Hippocampal formation (tissue), 2 donors: ENCODE results near the gene FAM53B.

Experiments used
- DNase-seq, 2 donors: peaks; one replicate each; lab custom pipeline; 2025; lab: John Stamatoyannopoulos, UW

FAM53B gene

GRCh38 chr10:124578231-124579010, 165.8 kb downstream of the FAM53B start:
- no peak for DNase-seq

GRCh38 chr10:124577651-124578050, 166.5 kb downstream of the FAM53B start:
- DNase-seq: no peak

GRCh38 chr10:124576526-124577420, 167.4 kb downstream of the FAM53B start:
- no peak for DNase-seq

- DNase-seq: no peak
Measured at GRCh38 chr10:124575107-124576035, 168.8 kb downstream of the FAM53B start.

GRCh38 chr10:124574456-124575070, 169.6 kb downstream of the FAM53B start:
- DNase-seq: no peak

GRCh38 chr10:124573726-124574455, 170.3 kb downstream of the FAM53B start:
- no peak for DNase-seq

GRCh38 chr10:124572751-124573150, 171.4 kb downstream of the FAM53B start:
- no peak for DNase-seq

GRCh38 chr10:124570646-124571045, 173.5 kb downstream of the FAM53B start:
- no peak for DNase-seq

- no peak for DNase-seq
Measured at GRCh38 chr10:124569623-124570470, 174.3 kb downstream of the FAM53B start.
